Endodermal cell (in vitro differentiated cells): Measurements from ENCODE around the gene ATP5MC2. TPM values are rescaled to one million over a fixed set of nuclear protein-coding genes. Genes with fewer than 3 reads are reported as not detected.

Experiments used
- DNase-seq: peaks from one replicate; pipeline ENCODE4 v3.0.0-alpha.2; 2017
- H3K27ac ChIP-seq: 2 replicates; pipeline ENCODE4 v1.5.1; 2013; ENCODE audit warnings: mild to moderate bottlenecking, low read depth, low read length, moderate library complexity
- H3K27me3 ChIP-seq: 2 replicates; pipeline ENCODE4 v1.6.1; 2013; ENCODE audit warnings: mild to moderate bottlenecking, low read length, moderate library complexity; ENCODE audit not compliant: insufficient read depth, control insufficient read depth, poor library complexity, severe bottlenecking
- H3K36me3 ChIP-seq: 2 replicates; pipeline ENCODE4 v1.7.0; 2013; ENCODE audit warnings: mild to moderate bottlenecking, low read length, moderate library complexity; ENCODE audit not compliant: control insufficient read depth, insufficient read depth
- H3K4me1 ChIP-seq: one replicate; pipeline ENCODE4 v1.7.0; 2013; ENCODE audit warnings: low read length; ENCODE audit not compliant: control insufficient read depth, insufficient read depth
- H3K4me3 ChIP-seq: 2 replicates; pipeline ENCODE4 v1.5.1; 2013; ENCODE audit warnings: mild to moderate bottlenecking, low read length, moderate library complexity
- H3K9ac ChIP-seq: 2 replicates; pipeline ENCODE4 v1.6.1; 2013; ENCODE audit warnings: mild to moderate bottlenecking, low read length, moderate library complexity; ENCODE audit not compliant: poor library complexity, severe bottlenecking; ENCODE audit errors: extremely low read depth
- H3K9me3 ChIP-seq: 2 replicates; pipeline ENCODE4 v1.6.1; 2013; ENCODE audit warnings: mild to moderate bottlenecking, low read length, moderate library complexity; ENCODE audit not compliant: control insufficient read depth
- H3K27ac Mint-ChIP-seq: 2 replicates; pipeline ENCODE4 v1.8.0; 2020; ENCODE audit warnings: mixed read lengths
- H3K27me3 Mint-ChIP-seq: 2 replicates; pipeline ENCODE4 v1.8.0; 2021; ENCODE audit warnings: mild to moderate bottlenecking, mixed read lengths; ENCODE audit not compliant: insufficient read depth
- H3K36me3 Mint-ChIP-seq: 2 replicates; pipeline ENCODE4 v1.8.0; 2020; ENCODE audit warnings: low read depth, mixed read lengths
- H3K4me1 Mint-ChIP-seq: 2 replicates; pipeline ENCODE4 v1.8.0; 2020; ENCODE audit warnings: mixed read lengths
- H3K4me3 Mint-ChIP-seq: 2 replicates; pipeline ENCODE4 v1.8.0; 2020; ENCODE audit warnings: mild to moderate bottlenecking, moderate library complexity, mixed read lengths
- H3K9me3 Mint-ChIP-seq: 2 replicates; pipeline ENCODE4 v1.8.0; 2020; ENCODE audit warnings: mild to moderate bottlenecking, mixed read lengths
- WGBS, 2 experiments: methylation state at CpG; one replicate each; pipeline versions ENCODE4 v1.1.5 to v1.1.7; 2013; ENCODE audit warnings: missing lambda C conversion rate in 2 of 2, mixed read lengths in 1 of 2; ENCODE audit not compliant: insufficient coverage in 1 of 2, insufficient read length in 1 of 2; 5-methylcytosine and 5-hydroxymethylcytosine counted together
- total RNA-seq, 2 donors: library from RNA; stranded (reverse); fragmentation: NEBNext Ultra II Directional in 1 of 2; extraction: Animal tissue kit (Norgen Biotek cat#: 25700) in 1 of 2; gene quantifications; 2 replicates in 1 of 2; 3 replicates in 1 of 2; pipeline ENCODE4 v1.2.1, GENCODE V29; 2021
- TF ChIP-seq, protein P1 (sequence below): fragments of 200-600 bp; sonication (generic); conservative IDR thresholded peaks from 2 replicates; pipeline ENCODE4 v1.5.0; 2021; ENCODE audit warnings: antibody characterized with exemption, mild to moderate bottlenecking

Gene ATP5MC2
- total RNA-seq, 2 donors from 2014 or later = 299 to 307 TPM

DNA sequence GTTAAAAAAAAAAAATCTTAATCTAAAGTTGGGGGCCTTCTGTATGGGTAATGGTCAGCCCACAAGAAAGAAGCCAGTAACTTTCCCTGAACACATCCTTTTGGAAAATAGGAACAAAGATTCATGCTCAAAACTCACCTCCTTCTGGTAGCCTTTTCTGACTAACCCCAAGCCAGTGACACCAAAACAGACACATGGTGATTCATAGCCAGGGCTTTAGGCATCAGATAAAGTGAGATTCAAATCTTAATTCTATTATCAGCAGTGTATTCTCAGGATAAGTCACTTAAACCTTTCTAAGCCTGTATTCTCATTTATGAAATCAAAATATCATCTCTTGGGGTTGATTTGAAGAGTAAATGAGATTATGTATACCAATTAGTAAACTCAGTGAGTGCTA lies 4.9 kb downstream of the ATP5MC2 start:
- DNase-seq = no peak
- Mint-ChIP-seq H3K4me3 (no peak overlapping the region), H3K27ac (no peak overlapping the region), H3K9me3 (no peaks in the 10 kb centered on the region), H3K27me3 (no peaks in the 10 kb centered on the region), H3K4me1 (peaks cover 8% of the 10 kb centered on the region), H3K36me3 (peaks cover 69% of the 10 kb centered on the region)
- Histone ChIP-seq H3K27ac (no peak overlapping the region), H3K27me3 (no peaks in the 10 kb centered on the region), H3K4me1 (no peaks in the 10 kb centered on the region), H3K4me3 (no peak overlapping the region), H3K36me3 (peaks cover 64% of the 10 kb centered on the region), H3K9me3 (no peaks in the 10 kb centered on the region), H3K9ac (no peak overlapping the region)
- TF ChIP-seq, protein P1, sequence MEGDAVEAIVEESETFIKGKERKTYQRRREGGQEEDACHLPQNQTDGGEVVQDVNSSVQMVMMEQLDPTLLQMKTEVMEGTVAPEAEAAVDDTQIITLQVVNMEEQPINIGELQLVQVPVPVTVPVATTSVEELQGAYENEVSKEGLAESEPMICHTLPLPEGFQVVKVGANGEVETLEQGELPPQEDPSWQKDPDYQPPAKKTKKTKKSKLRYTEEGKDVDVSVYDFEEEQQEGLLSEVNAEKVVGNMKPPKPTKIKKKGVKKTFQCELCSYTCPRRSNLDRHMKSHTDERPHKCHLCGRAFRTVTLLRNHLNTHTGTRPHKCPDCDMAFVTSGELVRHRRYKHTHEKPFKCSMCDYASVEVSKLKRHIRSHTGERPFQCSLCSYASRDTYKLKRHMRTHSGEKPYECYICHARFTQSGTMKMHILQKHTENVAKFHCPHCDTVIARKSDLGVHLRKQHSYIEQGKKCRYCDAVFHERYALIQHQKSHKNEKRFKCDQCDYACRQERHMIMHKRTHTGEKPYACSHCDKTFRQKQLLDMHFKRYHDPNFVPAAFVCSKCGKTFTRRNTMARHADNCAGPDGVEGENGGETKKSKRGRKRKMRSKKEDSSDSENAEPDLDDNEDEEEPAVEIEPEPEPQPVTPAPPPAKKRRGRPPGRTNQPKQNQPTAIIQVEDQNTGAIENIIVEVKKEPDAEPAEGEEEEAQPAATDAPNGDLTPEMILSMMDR = no peak

DNA sequence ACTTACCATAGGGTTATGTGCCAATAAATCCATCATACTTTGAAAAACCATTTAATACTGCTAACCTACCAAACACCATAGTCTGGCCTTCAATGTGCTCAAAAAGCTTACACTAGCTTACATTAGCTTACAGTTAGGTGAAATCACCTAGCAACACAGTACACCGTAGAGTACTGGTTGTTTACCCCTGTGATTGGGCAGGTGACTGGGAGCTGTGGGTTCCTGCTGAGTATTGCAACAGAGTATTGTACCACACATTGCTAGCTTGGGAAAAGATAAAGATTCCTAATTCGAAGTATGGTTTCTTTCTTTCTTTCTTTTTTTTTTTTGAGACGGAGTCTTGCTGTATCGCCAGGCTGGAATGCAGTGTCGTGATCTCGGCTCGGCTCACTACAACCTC lies 5.6 kb downstream of the ATP5MC2 start:
- no peaks in the 10 kb centered on the region for H3K27me3 ChIP-seq
- Mint-ChIP-seq H3K27ac (no peak overlapping the region), H3K4me1 (peaks cover 5% of the 10 kb centered on the region), H3K4me3 (no peak overlapping the region), H3K27me3 (no peaks in the 10 kb centered on the region), H3K9me3 (no peaks in the 10 kb centered on the region), H3K36me3 (peaks cover 76% of the 10 kb centered on the region)
- no peak for DNase-seq
- no peak overlapping the region for H3K9ac ChIP-seq
- no peak overlapping the region for H3K27ac ChIP-seq
- no peaks in the 10 kb centered on the region for H3K9me3 ChIP-seq
- H3K36me3 ChIP-seq = peaks cover 70% of the 10 kb centered on the region
- H3K4me3 ChIP-seq = no peak overlapping the region
- WGBS, 2 experiments = 86 to 95% methylated on average over 6 to 7 of the region's 7 CpGs
- TF ChIP-seq, protein P1 = no peak
- no peaks in the 10 kb centered on the region for H3K4me1 ChIP-seq

DNA sequence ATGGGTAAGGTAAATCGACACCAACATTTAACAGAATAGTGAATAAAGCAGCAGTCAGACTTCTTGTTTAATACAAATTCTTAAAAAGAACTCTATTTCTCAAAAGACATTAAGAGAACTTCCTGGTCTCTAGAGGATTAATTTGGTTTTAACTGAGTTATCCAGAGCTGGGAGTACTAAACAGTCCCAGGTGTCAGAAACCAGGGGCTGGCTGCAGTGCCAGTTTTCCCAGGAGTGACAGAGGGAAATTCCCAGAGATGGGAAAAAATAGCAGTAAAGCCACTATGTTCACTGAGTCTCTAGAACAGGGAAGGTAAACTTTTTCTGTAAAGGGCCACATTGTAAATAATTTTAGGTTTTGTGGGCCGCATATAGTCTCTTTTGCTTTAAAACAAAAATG lies 8.8 kb downstream of the ATP5MC2 start:
- Mint-ChIP-seq H3K27me3 (no peaks in the 10 kb centered on the region), H3K4me3 (no peak overlapping the region), H3K4me1 (no peaks in the 10 kb centered on the region), H3K36me3 (peaks cover 75% of the 10 kb centered on the region), H3K27ac (no peak overlapping the region), H3K9me3 (no peaks in the 10 kb centered on the region)
- Histone ChIP-seq H3K27ac (no peak overlapping the region), H3K36me3 (peaks cover 78% of the 10 kb centered on the region), H3K9me3 (no peaks in the 10 kb centered on the region), H3K9ac (no peak overlapping the region), H3K4me3 (no peak overlapping the region), H3K27me3 (no peaks in the 10 kb centered on the region), H3K4me1 (no peaks in the 10 kb centered on the region)
- TF ChIP-seq, protein P1 = no peak
- WGBS, 2 experiments = 88 to 100% methylated on average over 1 to 2 of the region's 2 CpGs
- no peak for DNase-seq
